OCI-LY1 (cell line): ENCODE data around the gene PRAF2.

Experiments used
- CTCF ChIP-seq: fragments of 200-600 bp; sonication (generic), shearing (Covaris generic); IDR thresholded peaks from 2 replicates; pipeline ENCODE4 v1.5.1; 2017; ENCODE audit warnings: mild to moderate bottlenecking, antibody characterized with exemption, low read length, moderate library complexity, mixed read lengths
- EZH2 ChIP-seq: fragments of 200-600 bp; sonication (generic), shearing (Covaris generic); IDR thresholded peaks from 2 replicates; pipeline ENCODE4 v1.8.0; 2017; ENCODE audit warnings: borderline replicate concordance, mixed run types, mild to moderate bottlenecking, antibody characterized with exemption, low read length, moderate library complexity, mixed read lengths

- TF ChIP-seq CTCF (no peak), EZH2 (no peak)
Observed at GRCh38 chrX:49070988-49071387, 2.8 kb downstream of the PRAF2 start.
